DOHH2 (cell line): ENCODE data around the gene TNFAIP8L2.
"Not testable (repeated sequence)": the region's sequence is repeated elsewhere in the genome, so short reads cannot be mapped to it uniquely, and the experiment has no call there.

ENCODE experiments used
- H3F3A ChIP-seq: fragments of 200-600 bp; sonication (generic), shearing (Covaris generic); 2 replicates; pipeline ENCODE4 v1.6.0; 2016; ENCODE audit warnings: antibody characterized with exemption, mild to moderate bottlenecking; ENCODE audit not compliant: control insufficient read depth, insufficient read depth
- H3K27ac ChIP-seq: fragments of 200-600 bp; sonication (generic); 2 replicates; pipeline ENCODE4 v1.5.1; 2014; ENCODE audit warnings: low read depth, mild to moderate bottlenecking, low read length, moderate library complexity
- H3K27me3 ChIP-seq: fragments of 200-600 bp; sonication (generic); 2 replicates; pipeline ENCODE4 v1.6.1; 2014; ENCODE audit warnings: mild to moderate bottlenecking, low read length, mixed read lengths; ENCODE audit not compliant: control insufficient read depth
- H3K36me3 ChIP-seq: fragments of 200-600 bp; sonication (generic); 2 replicates; pipeline ENCODE4 v1.6.1; 2014; ENCODE audit warnings: mild to moderate bottlenecking, low read length, moderate library complexity, mixed read lengths; ENCODE audit not compliant: control insufficient read depth
- H3K4me1 ChIP-seq: fragments of 200-600 bp; sonication (generic); 2 replicates; pipeline ENCODE4 v1.6.1; 2014; ENCODE audit warnings: mild to moderate bottlenecking, low read length, mixed read lengths; ENCODE audit not compliant: control insufficient read depth
- H3K4me2 ChIP-seq: fragments of 200-600 bp; sonication (generic); 2 replicates; pipeline ENCODE4 v1.6.0; 2014; ENCODE audit warnings: mild to moderate bottlenecking, low read length, moderate library complexity
- H3K4me3 ChIP-seq: fragments of 200-600 bp; sonication (generic); 2 replicates; pipeline ENCODE4 v1.5.1; 2014; ENCODE audit warnings: mild to moderate bottlenecking, low read length, mixed read lengths
- H3K79me2 ChIP-seq: fragments of 200-600 bp; sonication (generic); 2 replicates; pipeline ENCODE4 v1.6.1; 2014; ENCODE audit warnings: mild to moderate bottlenecking, low read length, mixed read lengths; ENCODE audit not compliant: control insufficient read depth
- H3K9me2 ChIP-seq: fragments of 200-600 bp; sonication (generic); replicated peaks from 2 replicates; pipeline ENCODE4 v1.6.1; 2014; ENCODE audit warnings: mild to moderate bottlenecking, low read length, mixed read lengths; ENCODE audit not compliant: control insufficient read depth
- H3K9me3 ChIP-seq: fragments of 200-600 bp; sonication (generic); 2 replicates; pipeline ENCODE4 v1.6.1; 2014; ENCODE audit warnings: antibody characterized with exemption, low read length, mixed read lengths; ENCODE audit not compliant: control insufficient read depth, insufficient read depth
- H4K20me1 ChIP-seq: fragments of 200-600 bp; sonication (generic); 2 replicates; pipeline ENCODE4 v1.6.0; 2014; ENCODE audit warnings: low read depth, mild to moderate bottlenecking, antibody characterized with exemption, low read length, moderate library complexity; ENCODE audit not compliant: control insufficient read depth, insufficient read depth
- CTCF ChIP-seq: fragments of 200-600 bp; sonication (generic); IDR thresholded peaks from one replicate; pipeline ENCODE4 v1.5.1; 2014; ENCODE audit warnings: antibody characterized with exemption, mild to moderate bottlenecking, low read depth, low read length; ENCODE audit not compliant: poor library complexity, severe bottlenecking
- EZH2phosphoT487 ChIP-seq: fragments of 200-600 bp; sonication (generic); IDR thresholded peaks from 2 replicates; pipeline ENCODE4 v1.6.1; 2017; ENCODE audit warnings: borderline replicate concordance, mild to moderate bottlenecking, antibody characterized with exemption, low read length, moderate library complexity, mixed read lengths

The TNFAIP8L2 gene

GRCh38 chr1:151193856-151194255, 37.4 kb downstream of the TNFAIP8L2 start:
- H3K4me1 ChIP-seq: peaks cover 27% of the 10 kb centered on the region
- H3K36me3 ChIP-seq: peaks cover 7% of the 10 kb centered on the region
- TF ChIP-seq EZH2phosphoT487 (no peak), CTCF (no peak)
- no peak overlapping the region for H3K4me3 ChIP-seq
- no peak overlapping the region for H3K4me2 ChIP-seq
- H3K9me2 ChIP-seq: no peaks in the 10 kb centered on the region
- no peaks in the 10 kb centered on the region for H4K20me1 ChIP-seq
- no peak overlapping the region for H3K27ac ChIP-seq
- H3F3A ChIP-seq: peaks cover 13% of the 10 kb centered on the region
- H3K27me3 ChIP-seq: no peaks in the 10 kb centered on the region
- H3K9me3 ChIP-seq: no peaks in the 10 kb centered on the region
- H3K79me2 ChIP-seq: peaks cover 23% of the 10 kb centered on the region

GRCh38 chr1:151194894-151195594, 38.6 kb downstream of the TNFAIP8L2 start:
- H3K4me1 ChIP-seq: peaks cover 25% of the 10 kb centered on the region
- not testable (repeated sequence) for H4K20me1 ChIP-seq, H3K27ac ChIP-seq, H3K27me3 ChIP-seq, H3K4me2 ChIP-seq, H3K9me3 ChIP-seq, H3K4me3 ChIP-seq, H3K9me2 ChIP-seq
- peaks cover 11% of the 10 kb centered on the region for H3K36me3 ChIP-seq
- peaks cover 13% of the 10 kb centered on the region for H3F3A ChIP-seq
- peaks cover 24% of the 10 kb centered on the region for H3K79me2 ChIP-seq

- H3K4me2 ChIP-seq: peak overlapping the region; percentile 74
- peaks cover 37% of the 10 kb centered on the region for H3K79me2 ChIP-seq
- H3K4me1 ChIP-seq: peaks cover 22% of the 10 kb centered on the region
- H3K9me3 ChIP-seq: no peaks in the 10 kb centered on the region
- H4K20me1 ChIP-seq: peaks cover 5% of the 10 kb centered on the region; the same call in 1 of the 2 replicates
- no peaks in the 10 kb centered on the region for H3K27me3 ChIP-seq
- H3K9me2 ChIP-seq: no peaks in the 10 kb centered on the region
- H3K27ac ChIP-seq: no peak overlapping the region
- peaks cover 13% of the 10 kb centered on the region for H3F3A ChIP-seq
- H3K4me3 ChIP-seq: peak overlapping the region; percentile 67
- peaks cover 16% of the 10 kb centered on the region for H3K36me3 ChIP-seq
- TF ChIP-seq CTCF (peak; percentile 64), EZH2phosphoT487 (no peak)
Observed at GRCh38 chr1:151196292-151196800, 39.9 kb downstream of the TNFAIP8L2 start.

- H3K9me2 ChIP-seq: no peaks in the 10 kb centered on the region
- no peak for TF ChIP-seq EZH2phosphoT487
- no peak for TF ChIP-seq CTCF
- peaks cover 13% of the 10 kb centered on the region for H3F3A ChIP-seq
- peak overlapping the region; percentile 87 for H3K4me2 ChIP-seq
- peaks cover 5% of the 10 kb centered on the region; the same call in 1 of the 2 replicates for H4K20me1 ChIP-seq
- peaks cover 30% of the 10 kb centered on the region for H3K36me3 ChIP-seq
- H3K79me2 ChIP-seq: peaks cover 52% of the 10 kb centered on the region
- no peaks in the 10 kb centered on the region for H3K27me3 ChIP-seq
- H3K4me3 ChIP-seq: peak overlapping the region; percentile 99
- peaks cover 26% of the 10 kb centered on the region for H3K4me1 ChIP-seq
- H3K27ac ChIP-seq: peak overlapping the region; percentile 39
- H3K9me3 ChIP-seq: no peaks in the 10 kb centered on the region
Observed at GRCh38 chr1:151197863-151198253, 41.4 kb downstream of the TNFAIP8L2 start.
